Heart right ventricle (tissue), 16 donors: ENCODE measurements around the gene GOLGA6L2. TPM values are rescaled to one million over a fixed set of nuclear protein-coding genes. Genes with fewer than 3 reads are reported as not detected.

Source experiments
- ATAC-seq, 8 donors: fragments of 200-7000 bp; cut with Tn5 transposase; one replicate each; pipeline ENCODE4 v1.9.1; 2020; ENCODE audit warnings: mild to moderate bottlenecking in 8 of 8, moderate library complexity in 8 of 8, moderate number of reproducible peaks in 1 of 8
- DNase-seq, 2 donors: peaks; one replicate each; pipeline ENCODE4 v3.0.0-alpha.2; 2020
- H3K27ac ChIP-seq, 10 donors: fragments of 200-600 bp; sonication (generic) in 2 of 10; one replicate each; pipeline versions ENCODE4 v1.5.0 to v1.8.0; 2020 to 2022; ENCODE audit warnings: mild to moderate bottlenecking in 3 of 10
- H3K27me3 ChIP-seq, 7 donors: fragments of 200-600 bp; one replicate each; pipeline ENCODE4 v1.8.0; 2021 to 2022; ENCODE audit warnings: mild to moderate bottlenecking in 2 of 7
- H3K36me3 ChIP-seq, 9 donors: fragments of 200-600 bp; sonication (generic) in 1 of 9; one replicate each; pipeline versions ENCODE4 v1.5.0 to v1.8.0; 2020 to 2022; ENCODE audit warnings: mild to moderate bottlenecking in 2 of 9
- H3K4me1 ChIP-seq, 9 donors: fragments of 200-600 bp; sonication (generic) in 1 of 9; one replicate each; pipeline versions ENCODE4 v1.5.0 to v1.8.0; 2020 to 2022; ENCODE audit warnings: mild to moderate bottlenecking in 4 of 9
- H3K4me3 ChIP-seq, 10 donors: fragments of 200-600 bp; sonication (generic) in 2 of 10; one replicate each; pipeline versions ENCODE4 v1.5.0 to v1.8.0; 2020 to 2022; ENCODE audit warnings: mild to moderate bottlenecking in 7 of 10, moderate library complexity in 2 of 10
- H3K9me3 ChIP-seq, 11 donors: fragments of 200-600 bp in 10 of 11; sonication (generic) in 2 of 11; one replicate each; pipeline versions ENCODE4 v1.5.0 to v1.8.0; 2013 to 2022; ENCODE audit warnings: mild to moderate bottlenecking in 2 of 11, control low read depth in 1 of 11, moderate library complexity in 1 of 11
- CTCF ChIP-seq, 9 donors: fragments of 200-600 bp; sonication (generic) in 2 of 9; IDR thresholded peaks; one replicate each; pipeline versions ENCODE4 v1.5.0 to v1.8.0; 2021 to 2022; ENCODE audit warnings: antibody characterized with exemption in 9 of 9, mild to moderate bottlenecking in 5 of 9, moderate library complexity in 1 of 9
- WGBS, 2 donors: extraction: QIAGEN DNeasy Blood & Tissue Kit; methylation state at CpG; one replicate each; pipeline ENCODE4 v1.1.7; 2013; ENCODE audit warnings: inconsistent platforms in 1 of 2; 5-methylcytosine and 5-hydroxymethylcytosine counted together
- intact Hi-C, 10 donors: fragments of 100-400 bp; cut with DNase I; formaldehyde crosslinking; loops; one replicate each; pipeline versions ENCODE4 v1.11.1 to v1.14.2; 2022
- polyA plus RNA-seq, 2 donors: library from polyadenylated mRNA; stranded (reverse); fragments of 200-250 nt; gene quantifications; one replicate each; pipeline ENCODE4 v1.2.3, GENCODE V29; 2013
- total RNA-seq, 10 donors: library from RNA; stranded (reverse); fragmentation: NEBNext Ultra II Directional in 3 of 10; extraction: Animal tissue kit (Norgen Biotek cat#: 25700) in 3 of 10; gene quantifications; one replicate each; pipeline versions ENCODE4 v1.2.1 to v1.2.4, GENCODE V29; 2021 to 2023
- donor health status: Arrhythmogenic right ventricular cardiomyopathy.
- donor health status: ischemic (EF 13 %, LVEDD 7.1; RV severe dilation, severe dysfunction).
- donor health status: healthy with polysubstance abuse.
- donor health status: DM: no; HTN: yes; CAD: no.
- donor health status: DM: no; HTN: no; CAD: no.
- donor health status: ischemic (EF 25% LVEDD 6.9; RV normal size, moderate dysfunction).
- donor health status: ischemic (EF 25% LVEDD 5.7; RV mildly dilated, moderate dysfunction).
- donor health status: healthy.
- donor health status: DM: yes; HTN: yes; CAD: no.
- donor health status: Ischemic cardiomyopathy.
- donor health status: ischemic (EF 35%, LVEDD 5.7; RV mildly dilated, moderate dysfunction).
- donor health status: nonischemic (EF 11% LVEDD 7.7; RV severe dilation, severe dysfunction).
- donor health status: DM: yes; HTN: yes; CAD: no.
- donor health status: PGD.
- donor health status: ischemic (EF 29% LVEDD 5.4; RV normal size, mild dysfunction).
- donor health status: nonischemic (EF 23%, LVEDD 6.1; RV moderate dilation, normal function).

GOLGA6L2 gene
- total and polyA plus RNA-seq, 12 donors: 0.09 TPM; not detected in 11

- no peak for TF ChIP-seq CTCF (IDR thresholded peaks at IDR 0.05)
- no peaks in the 10 kb centered on the region for H3K9me3 ChIP-seq
- peaks cover 0 to 19% (median 0%) of the 10 kb centered on the region in 9 donors for H3K4me1 ChIP-seq
- H3K27ac ChIP-seq: no peak overlapping the region
- WGBS, 2 donors: 79 to 85% methylated on average over 1 of the region's 1 CpG
- no peaks in the 10 kb centered on the region for H3K27me3 ChIP-seq
- DNase-seq (no peak), ATAC-seq (no peak)
- H3K4me3 ChIP-seq: no peak overlapping the region
- intact Hi-C loops: no loop called here
- no peaks in the 10 kb centered on the region for H3K36me3 ChIP-seq
These were observed 35.2 kb upstream of the GOLGA6L2 start for GRCh38 chr15:23482228-23482627.

GRCh38 chr15:23477920-23478319 is 30.9 kb upstream of the GOLGA6L2 start:
- WGBS, 2 donors: 72 to 88% methylated on average over 6 of the region's 6 CpGs

GRCh38 chr15:23472678-23473077 is 25.6 kb upstream of the GOLGA6L2 start:
- no peaks in the 10 kb centered on the region for H3K36me3 ChIP-seq
- WGBS, 2 donors: 74 to 79% methylated on average over 3 of the region's 3 CpGs
- no peaks in the 10 kb centered on the region for H3K4me1 ChIP-seq
- H3K9me3 ChIP-seq: no peaks in the 10 kb centered on the region
- DNase-seq (no peak), ATAC-seq (no peak)
- H3K27me3 ChIP-seq: peaks cover 0 to 3% (median 0%) of the 10 kb centered on the region in 7 donors
- no peak overlapping the region for H3K4me3 ChIP-seq
- TF ChIP-seq CTCF (IDR thresholded peaks at IDR 0.05): no peak
- intact Hi-C loops: no loop called here
- no peak overlapping the region for H3K27ac ChIP-seq

More at GRCh38 chr15:23477920-23478319, 30.9 kb upstream of the GOLGA6L2 start:
- TF ChIP-seq CTCF (IDR thresholded peaks at IDR 0.05): no peak
- H3K36me3 ChIP-seq: no peaks in the 10 kb centered on the region
- H3K9me3 ChIP-seq: no peaks in the 10 kb centered on the region
- no peak for ATAC-seq
- H3K27ac ChIP-seq: no peak overlapping the region
- H3K27me3 ChIP-seq: no peaks in the 10 kb centered on the region
- no peak for DNase-seq
- no peak overlapping the region for H3K4me3 ChIP-seq
- no peaks in the 10 kb centered on the region for H3K4me1 ChIP-seq
- intact Hi-C loops: no loop called here

- DNase-seq (no peak), ATAC-seq (no peak)
- no peak for TF ChIP-seq CTCF (IDR thresholded peaks at IDR 0.05)
- no peaks in the 10 kb centered on the region for H3K9me3 ChIP-seq
- H3K27ac ChIP-seq: no peak overlapping the region
- intact Hi-C loops: no loop called here
- peaks cover 0 to 3% (median 0%) of the 10 kb centered on the region in 7 donors for H3K27me3 ChIP-seq
- H3K4me1 ChIP-seq: no peaks in the 10 kb centered on the region
- 63 to 77% methylated on average over 1 of the region's 1 CpG for WGBS, 2 donors
- H3K4me3 ChIP-seq: no peak overlapping the region
- H3K36me3 ChIP-seq: no peaks in the 10 kb centered on the region
These were observed 25.0 kb upstream of the GOLGA6L2 start for GRCh38 chr15:23472033-23472432.
